Gastroesophageal sphincter (tissue), 3 donors: Measurements from ENCODE around the gene MPDU1.

Source experiments
- EP300 ChIP-seq: sonication (generic); formaldehyde crosslinking; IDR thresholded peaks from one replicate; pipeline ENCODE4 v1.6.1; 2017; ENCODE audit warnings: antibody characterized with exemption, mild to moderate bottlenecking
- POLR2A ChIP-seq, 2 donors: fragments of 450-650 bp; IDR thresholded peaks; one replicate each; pipeline ENCODE4 v1.6.1; 2017; ENCODE audit warnings: antibody characterized with exemption in 2 of 2, mild to moderate bottlenecking in 2 of 2, moderate library complexity in 1 of 2
- POLR2AphosphoS5 ChIP-seq: sonication (generic); formaldehyde crosslinking; IDR thresholded peaks from one replicate; pipeline ENCODE4 v1.6.1; 2017; ENCODE audit warnings: antibody characterized with exemption
- TF ChIP-seq, protein P1 (sequence below), 4 experiments: fragments of 200-600 bp in 2 of 4; fragments of 450-650 bp in 2 of 4; sonication (generic) in 1 of 4; IDR thresholded peaks; one replicate each; pipeline ENCODE4 v1.5.1; 2017 to 2019; ENCODE audit warnings: antibody characterized with exemption in 4 of 4, mild to moderate bottlenecking in 2 of 4, moderate library complexity in 2 of 4

DNA sequence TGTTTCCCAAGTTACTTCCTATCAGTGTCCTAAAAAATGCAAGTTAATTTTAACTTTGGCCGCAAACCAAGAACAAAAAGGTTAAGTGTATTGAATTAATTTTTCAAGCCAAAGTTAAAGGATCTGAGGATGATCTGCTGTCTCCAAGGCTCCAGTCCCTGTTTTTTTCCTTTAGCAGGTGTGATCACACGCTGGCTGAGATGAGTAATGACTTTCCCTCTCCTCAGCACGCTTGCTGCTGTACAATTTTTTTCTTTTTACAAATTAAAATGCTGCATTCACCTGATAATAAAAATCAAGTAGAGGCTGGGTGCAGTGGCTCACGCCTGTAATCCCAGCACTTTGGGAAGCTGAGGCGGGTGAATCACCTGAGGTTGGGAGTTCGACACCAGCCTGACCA, 38.7 kb upstream of the MPDU1 start:
- TF ChIP-seq EP300 (no peak), POLR2AphosphoS5 (no peak), POLR2A (IDR thresholded peaks at IDR 0.05) (no peak)
- TF ChIP-seq, protein P1, sequence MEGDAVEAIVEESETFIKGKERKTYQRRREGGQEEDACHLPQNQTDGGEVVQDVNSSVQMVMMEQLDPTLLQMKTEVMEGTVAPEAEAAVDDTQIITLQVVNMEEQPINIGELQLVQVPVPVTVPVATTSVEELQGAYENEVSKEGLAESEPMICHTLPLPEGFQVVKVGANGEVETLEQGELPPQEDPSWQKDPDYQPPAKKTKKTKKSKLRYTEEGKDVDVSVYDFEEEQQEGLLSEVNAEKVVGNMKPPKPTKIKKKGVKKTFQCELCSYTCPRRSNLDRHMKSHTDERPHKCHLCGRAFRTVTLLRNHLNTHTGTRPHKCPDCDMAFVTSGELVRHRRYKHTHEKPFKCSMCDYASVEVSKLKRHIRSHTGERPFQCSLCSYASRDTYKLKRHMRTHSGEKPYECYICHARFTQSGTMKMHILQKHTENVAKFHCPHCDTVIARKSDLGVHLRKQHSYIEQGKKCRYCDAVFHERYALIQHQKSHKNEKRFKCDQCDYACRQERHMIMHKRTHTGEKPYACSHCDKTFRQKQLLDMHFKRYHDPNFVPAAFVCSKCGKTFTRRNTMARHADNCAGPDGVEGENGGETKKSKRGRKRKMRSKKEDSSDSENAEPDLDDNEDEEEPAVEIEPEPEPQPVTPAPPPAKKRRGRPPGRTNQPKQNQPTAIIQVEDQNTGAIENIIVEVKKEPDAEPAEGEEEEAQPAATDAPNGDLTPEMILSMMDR (IDR thresholded peaks at IDR 0.05), result no peak
